Activated naive CD8-positive, alpha-beta T cell (primary cell): ENCODE data around the gene ZBTB37.
"Not testable (repeated sequence)": the region's sequence is repeated elsewhere in the genome, so short reads cannot be mapped to it uniquely, and the experiment has no call there.

Source experiments
- H3K27ac Mint-ChIP-seq: one replicate; pipeline ENCODE4 v1.8.0; 2021; ENCODE audit warnings: mixed read lengths
- H3K27me3 Mint-ChIP-seq: one replicate; pipeline ENCODE4 v1.8.0; 2021; ENCODE audit warnings: mixed read lengths
- H3K36me3 Mint-ChIP-seq: one replicate; pipeline ENCODE4 v1.8.0; 2021; ENCODE audit warnings: mixed read lengths
- H3K4me1 Mint-ChIP-seq: one replicate; pipeline ENCODE4 v1.8.0; 2021; ENCODE audit warnings: low read depth, mixed read lengths
- H3K4me3 Mint-ChIP-seq: one replicate; pipeline ENCODE4 v1.8.0; 2021; ENCODE audit warnings: mild to moderate bottlenecking, mixed read lengths
- H3K9me3 Mint-ChIP-seq: one replicate; pipeline ENCODE4 v1.8.0; 2021; ENCODE audit warnings: low read depth, mixed read lengths

The ZBTB37 gene

GRCh38 chr1:173861731-173862145 lies 6.4 kb upstream of the ZBTB37 start:
- peak overlapping the region; percentile 38 for H3K4me3 Mint-ChIP-seq
- H3K4me1 Mint-ChIP-seq = peaks cover 32% of the 10 kb centered on the region
- H3K27me3 Mint-ChIP-seq = no peaks in the 10 kb centered on the region
- peak overlapping the region; percentile 64 for H3K27ac Mint-ChIP-seq
- H3K9me3 Mint-ChIP-seq = no peaks in the 10 kb centered on the region
- peaks cover 28% of the 10 kb centered on the region for H3K36me3 Mint-ChIP-seq

DNA sequence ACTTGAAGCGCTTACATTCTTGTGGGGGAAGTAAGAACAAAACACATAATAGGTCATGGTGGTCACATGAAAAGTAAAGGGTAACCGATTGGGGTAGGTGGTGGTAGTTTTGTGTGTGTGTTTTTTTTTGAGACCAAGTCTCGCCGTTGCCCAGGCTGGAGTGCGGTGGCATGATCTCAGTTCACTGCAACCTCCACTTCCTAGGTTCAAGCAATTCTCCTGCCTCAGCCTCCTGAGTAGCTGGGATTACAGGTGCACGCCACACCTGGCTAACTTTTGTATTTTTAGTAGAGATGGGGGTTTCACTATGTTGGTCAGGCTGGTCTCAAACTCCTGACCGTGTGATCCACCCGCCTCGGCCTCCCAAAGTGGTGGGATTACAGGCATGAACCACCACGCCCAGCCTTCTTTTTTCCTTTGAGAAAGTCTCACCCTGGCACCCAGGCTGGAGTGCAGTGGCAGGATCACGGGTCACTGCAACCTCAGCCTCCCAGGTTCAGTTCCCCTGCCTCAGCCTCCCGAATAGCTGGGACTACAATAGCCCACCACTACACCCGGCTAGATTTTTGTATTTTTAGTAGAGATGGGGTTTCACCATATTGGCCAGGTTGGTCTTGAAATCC lies 5.9 kb upstream of the ZBTB37 start:
- peaks cover 30% of the 10 kb centered on the region for H3K36me3 Mint-ChIP-seq
- H3K27me3 Mint-ChIP-seq, H3K9me3 Mint-ChIP-seq: not testable (repeated sequence)
- H3K4me3 Mint-ChIP-seq = peak overlapping the region; percentile 99
- peak overlapping the region; percentile 86 for H3K27ac Mint-ChIP-seq
- peaks cover 33% of the 10 kb centered on the region for H3K4me1 Mint-ChIP-seq

DNA sequence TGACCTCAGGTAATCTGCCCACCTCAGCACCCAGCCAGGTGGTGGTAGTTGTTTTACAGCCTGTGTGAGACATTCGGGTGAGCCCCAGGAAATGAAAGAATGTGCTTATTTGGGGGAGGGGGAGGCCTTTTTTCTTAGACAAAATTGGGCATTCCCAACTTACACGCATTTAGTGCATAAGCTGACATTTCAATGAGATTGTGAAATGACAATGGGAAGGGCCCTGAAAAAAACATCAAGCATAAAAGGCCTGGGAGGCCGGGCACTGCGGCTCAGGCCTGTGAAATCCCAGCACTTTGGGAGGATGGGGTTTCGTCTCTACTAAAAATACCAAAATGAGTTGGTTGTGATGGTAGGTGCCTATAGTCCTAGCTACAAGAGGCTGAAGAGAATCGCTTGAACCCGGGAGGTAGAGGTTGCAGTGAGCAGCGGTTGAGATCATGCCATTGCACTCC lies 5.4 kb upstream of the ZBTB37 start:
- H3K4me3 Mint-ChIP-seq = peak overlapping the region; percentile 99
- no peaks in the 10 kb centered on the region for H3K9me3 Mint-ChIP-seq
- H3K27me3 Mint-ChIP-seq = no peaks in the 10 kb centered on the region
- peak overlapping the region; percentile 86 for H3K27ac Mint-ChIP-seq
- H3K4me1 Mint-ChIP-seq = peaks cover 33% of the 10 kb centered on the region
- peaks cover 30% of the 10 kb centered on the region for H3K36me3 Mint-ChIP-seq

GRCh38 chr1:173863224-173864161 lies 4.7 kb upstream of the ZBTB37 start:
- Mint-ChIP-seq H3K4me3 (peak overlapping the region; percentile 99), H3K4me1 (peaks cover 33% of the 10 kb centered on the region), H3K27ac (peak overlapping the region; percentile 100), H3K36me3 (peaks cover 27% of the 10 kb centered on the region), H3K9me3 (no peaks in the 10 kb centered on the region), H3K27me3 (no peaks in the 10 kb centered on the region)

- Mint-ChIP-seq H3K27ac (peak overlapping the region; percentile 100), H3K9me3 (no peaks in the 10 kb centered on the region), H3K27me3 (no peaks in the 10 kb centered on the region), H3K4me3 (peak overlapping the region; percentile 99), H3K36me3 (peaks cover 27% of the 10 kb centered on the region), H3K4me1 (peaks cover 41% of the 10 kb centered on the region)
Measured at GRCh38 chr1:173864179-173864867, 3.9 kb upstream of the ZBTB37 start.

DNA sequence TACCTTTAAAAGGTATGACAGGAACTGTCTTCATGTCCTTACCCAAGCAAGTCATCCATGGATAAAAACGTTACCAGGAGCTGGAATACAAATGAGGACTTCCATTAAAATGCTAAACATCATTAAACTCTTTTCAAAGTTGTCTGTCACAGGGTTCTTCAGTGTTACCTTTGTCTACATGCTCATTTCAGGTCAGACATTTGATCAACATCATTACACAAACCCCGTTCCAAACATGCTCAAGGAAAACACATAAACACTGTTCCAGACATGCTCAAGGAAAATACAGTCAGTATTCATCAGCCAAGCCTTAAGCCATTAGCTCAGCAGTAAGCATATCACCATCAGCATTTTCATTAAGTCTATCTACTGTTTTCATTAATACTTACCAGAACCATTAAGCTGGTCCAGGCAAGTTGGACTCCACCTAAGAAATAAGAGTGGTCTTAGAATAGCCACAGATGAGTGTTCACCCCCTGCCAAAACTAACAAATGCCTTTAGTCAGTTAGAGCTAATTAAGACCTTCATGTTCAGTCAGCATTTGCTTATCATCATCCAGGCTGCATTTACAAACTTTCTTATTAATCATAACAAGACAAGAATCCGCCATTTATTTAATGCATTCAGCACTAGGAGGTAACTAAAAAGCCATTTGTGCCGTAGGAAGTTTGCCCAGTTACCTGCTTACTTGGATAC lies 2.6 kb upstream of the ZBTB37 start:
- Mint-ChIP-seq H3K4me1 (peaks cover 51% of the 10 kb centered on the region), H3K9me3 (no peaks in the 10 kb centered on the region), H3K36me3 (peaks cover 31% of the 10 kb centered on the region), H3K27ac (peak overlapping the region; percentile 100), H3K4me3 (peak overlapping the region; percentile 99), H3K27me3 (no peaks in the 10 kb centered on the region)

GRCh38 chr1:173866413-173867115 lies 1.6 kb upstream of the ZBTB37 start:
- no peaks in the 10 kb centered on the region for H3K9me3 Mint-ChIP-seq
- peak overlapping the region; percentile 100 for H3K27ac Mint-ChIP-seq
- no peaks in the 10 kb centered on the region for H3K27me3 Mint-ChIP-seq
- H3K36me3 Mint-ChIP-seq = peaks cover 34% of the 10 kb centered on the region
- H3K4me3 Mint-ChIP-seq = peak overlapping the region; percentile 99
- peaks cover 60% of the 10 kb centered on the region for H3K4me1 Mint-ChIP-seq

GRCh38 chr1:173867141-173867752 lies 933 bp upstream of the ZBTB37 start:
- H3K4me3 Mint-ChIP-seq = peak overlapping the region; percentile 99
- no peaks in the 10 kb centered on the region for H3K9me3 Mint-ChIP-seq
- no peaks in the 10 kb centered on the region for H3K27me3 Mint-ChIP-seq
- H3K4me1 Mint-ChIP-seq = peaks cover 60% of the 10 kb centered on the region
- peaks cover 34% of the 10 kb centered on the region for H3K36me3 Mint-ChIP-seq
- H3K27ac Mint-ChIP-seq = peak overlapping the region; percentile 100

- peak within 1 kb of the TSS; percentile 99 for H3K4me3 Mint-ChIP-seq
- H3K27me3 Mint-ChIP-seq = no peaks in the 10 kb centered on the region
- H3K36me3 Mint-ChIP-seq = peaks cover 32% of the 10 kb centered on the region
- H3K9me3 Mint-ChIP-seq = no peaks in the 10 kb centered on the region
- peaks cover 63% of the 10 kb centered on the region for H3K4me1 Mint-ChIP-seq
- peak within 1 kb of the TSS; percentile 100 for H3K27ac Mint-ChIP-seq
Measured at GRCh38 chr1:173867753-173868265, 371 bp upstream of the ZBTB37 start, which contains the start of gene GAS5. Gene GAS5 (minus strand): TSS chr1:173867989.

DNA sequence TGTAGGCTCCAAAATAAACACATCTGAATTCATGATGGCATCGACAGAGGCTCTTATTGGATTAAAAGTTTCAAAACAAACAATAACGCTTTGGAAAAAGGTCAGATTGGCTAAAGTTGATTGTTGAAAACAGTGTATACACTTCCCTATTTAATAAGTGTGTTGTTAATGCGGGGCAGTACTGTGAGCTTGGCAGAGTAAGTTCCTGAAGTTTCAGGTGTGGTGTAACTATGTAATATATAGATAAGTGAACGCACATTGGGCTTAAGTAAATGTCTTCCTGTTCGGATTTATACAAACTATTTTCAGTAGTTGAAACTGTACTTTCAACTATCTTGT lies 810 bp downstream of the ZBTB37 start:
- Mint-ChIP-seq H3K36me3 (peaks cover 34% of the 10 kb centered on the region), H3K9me3 (no peaks in the 10 kb centered on the region), H3K4me3 (peak overlapping the region; percentile 99), H3K27ac (peak overlapping the region; percentile 90), H3K27me3 (no peaks in the 10 kb centered on the region), H3K4me1 (peaks cover 59% of the 10 kb centered on the region)

GRCh38 chr1:173870252-173871075 lies 2.3 kb downstream of the ZBTB37 start:
- Mint-ChIP-seq H3K27ac (peak overlapping the region; percentile 75), H3K4me3 (peak overlapping the region; percentile 60), H3K36me3 (peaks cover 24% of the 10 kb centered on the region), H3K4me1 (peaks cover 47% of the 10 kb centered on the region), H3K27me3 (no peaks in the 10 kb centered on the region), H3K9me3 (no peaks in the 10 kb centered on the region)

DNA sequence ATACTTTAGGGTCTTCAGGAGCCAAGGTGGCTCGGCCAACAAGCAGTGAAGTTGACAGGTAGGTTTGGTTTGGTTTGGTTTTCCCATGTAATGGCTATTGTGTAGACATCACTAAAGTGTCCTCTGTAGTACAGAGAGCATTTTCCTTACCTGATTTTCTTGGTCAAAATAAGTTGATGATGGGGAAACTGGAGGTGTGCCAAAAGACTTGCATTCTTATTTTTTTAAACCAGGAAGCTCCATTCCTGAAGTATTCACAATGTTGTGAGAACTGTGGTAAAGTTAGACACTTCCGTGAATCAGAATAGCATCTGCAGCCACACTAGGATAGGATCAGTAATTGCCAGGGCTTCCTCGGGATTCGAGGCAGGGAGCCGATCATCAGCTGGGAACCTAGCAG lies 2.9 kb downstream of the ZBTB37 start:
- Mint-ChIP-seq H3K4me1 (peaks cover 42% of the 10 kb centered on the region), H3K4me3 (no peak overlapping the region), H3K27ac (peak overlapping the region; percentile 75), H3K36me3 (peaks cover 18% of the 10 kb centered on the region), H3K9me3 (no peaks in the 10 kb centered on the region), H3K27me3 (no peaks in the 10 kb centered on the region)

DNA sequence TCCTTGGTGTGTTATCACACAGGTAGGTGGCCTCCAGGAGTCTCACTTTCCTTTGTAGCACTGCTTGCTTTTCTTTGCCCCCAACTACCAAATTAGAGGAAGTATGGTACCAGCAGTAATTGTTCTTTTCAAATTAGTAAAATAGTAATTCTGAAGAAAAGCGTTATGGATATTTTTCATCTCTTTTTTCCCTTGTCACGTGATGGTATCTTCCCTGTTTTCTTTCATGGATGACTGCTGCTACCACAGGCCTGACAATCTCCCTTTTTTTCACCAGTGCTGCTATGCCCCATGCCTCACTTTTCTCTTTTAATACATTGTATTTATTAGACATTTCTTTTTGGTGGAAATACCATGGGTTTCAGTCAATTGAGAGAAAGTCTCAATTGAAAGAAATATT lies 3.3 kb downstream of the ZBTB37 start:
- Mint-ChIP-seq H3K4me1 (peaks cover 39% of the 10 kb centered on the region), H3K27ac (no peak overlapping the region), H3K36me3 (peaks cover 14% of the 10 kb centered on the region), H3K27me3 (no peaks in the 10 kb centered on the region), H3K9me3 (no peaks in the 10 kb centered on the region), H3K4me3 (no peak overlapping the region)
